ENCODE measurements around the gene ZW10. TPM values are rescaled to one million over a fixed set of nuclear protein-coding genes. Genes with fewer than 3 reads are reported as not detected.
"Not testable (repeated sequence)": the region's sequence is repeated elsewhere in the genome, so short reads cannot be mapped to it uniquely, and the experiment has no call there.

Gene ZW10
- total RNA-seq, 1 donor from 2014 or later = 21.0 TPM

- intact Hi-C loops (cut with micrococcal nuclease) = no loop called here
These were observed 8.8 kb downstream of the ZW10 start for GRCh38 chr11:113764527-113765219.

GRCh38 chr11:113763040-113763439 lies 10.5 kb downstream of the ZW10 start:
- intact Hi-C loops (cut with micrococcal nuclease) = not testable (repeated sequence)

GRCh38 chr11:113760241-113760640 lies 13.3 kb downstream of the ZW10 start:
- intact Hi-C loops (cut with micrococcal nuclease) = no loop called here

GRCh38 chr11:113752932-113753331 lies 20.6 kb downstream of the ZW10 start:
- intact Hi-C loops (cut with micrococcal nuclease) = no loop called here

GRCh38 chr11:113736323-113736722 lies 37.2 kb downstream of the ZW10 start:
- intact Hi-C loops (cut with micrococcal nuclease) = no loop called here

- intact Hi-C loops (cut with micrococcal nuclease) = loop anchor here (5.0 kb wide), 1 partner anchor 425 kb away; no protein-coding TSS in a partner anchor
These were observed 41.4 kb downstream of the ZW10 start for GRCh38 chr11:113732092-113732491.

GRCh38 chr11:113730887-113731726 lies 42.4 kb downstream of the ZW10 start:
- intact Hi-C loops (cut with micrococcal nuclease) = loop anchor here (5.0 kb wide), 1 partner anchor 424 kb away; no protein-coding TSS in a partner anchor

GRCh38 chr11:113729456-113729855 lies 44.0 kb downstream of the ZW10 start:
- intact Hi-C loops (cut with micrococcal nuclease) = no loop called here

GRCh38 chr11:113728814-113729213 lies 44.7 kb downstream of the ZW10 start:
- intact Hi-C loops (cut with micrococcal nuclease) = no loop called here

- intact Hi-C loops (cut with micrococcal nuclease) = no loop called here
These were observed 47.6 kb downstream of the ZW10 start for GRCh38 chr11:113725913-113726312.

- intact Hi-C loops (cut with micrococcal nuclease) = no loop called here
These were observed 48.1 kb downstream of the ZW10 start for GRCh38 chr11:113725407-113725806.

- intact Hi-C loops (cut with micrococcal nuclease) = no loop called here
These were observed 48.7 kb downstream of the ZW10 start for GRCh38 chr11:113724778-113725177.

- intact Hi-C loops (cut with micrococcal nuclease) = no loop called here
These were observed 49.7 kb downstream of the ZW10 start for GRCh38 chr11:113723787-113724186.

- intact Hi-C loops (cut with micrococcal nuclease) = no loop called here
These were observed 50.6 kb downstream of the ZW10 start for GRCh38 chr11:113722934-113723333.

- intact Hi-C loops (cut with micrococcal nuclease) = no loop called here
These were observed 51.3 kb downstream of the ZW10 start for GRCh38 chr11:113722221-113722620.

- intact Hi-C loops (cut with micrococcal nuclease) = no loop called here
These were observed 51.9 kb downstream of the ZW10 start for GRCh38 chr11:113721462-113722066.

GRCh38 chr11:113720478-113720877 lies 53.0 kb downstream of the ZW10 start:
- intact Hi-C loops (cut with micrococcal nuclease) = not testable (repeated sequence)

GRCh38 chr11:113715882-113716625 lies 57.4 kb downstream of the ZW10 start:
- intact Hi-C loops (cut with micrococcal nuclease) = no loop called here

GRCh38 chr11:113715273-113715672 lies 58.2 kb downstream of the ZW10 start:
- intact Hi-C loops (cut with micrococcal nuclease) = no loop called here

- intact Hi-C loops (cut with micrococcal nuclease) = no loop called here
These were observed 62.5 kb downstream of the ZW10 start for GRCh38 chr11:113710989-113711388.
